ENCODE results near the gene EID3. TPM values are rescaled to one million over a fixed set of nuclear protein-coding genes. Genes with fewer than 3 reads are reported as not detected.

Gene EID3
- total and polyA plus RNA-seq, 10 of the 15 experiments (the other 5 are each of a cell fraction or from before 2014, with no cell fraction given), result 0.92 to 7.0 (median 4.3) TPM

GRCh38 chr12:104290855-104291254 lies 12.7 kb upstream of the EID3 start:
- Histone ChIP-seq H3K4me3 (no peak overlapping the region), H3K9me3 (replicated peaks; ENCODE audit: control insufficient read depth, insufficient read depth, low read length) (no peaks in the 10 kb centered on the region), H3K9ac (ENCODE audit: control insufficient read depth, insufficient read depth, low read length) (no peak overlapping the region), H4K20me1 (ENCODE audit: control insufficient read depth, insufficient read depth) (no peaks in the 10 kb centered on the region; the same call in 1 of the 2 replicates), H3K4me2 (ENCODE audit: control insufficient read depth, insufficient read depth) (no peak overlapping the region), H3K79me2 (ENCODE audit: control insufficient read depth, insufficient read depth, low read length) (peaks cover 69% of the 10 kb centered on the region), H3K27ac (ENCODE audit: control insufficient read depth, insufficient read depth) (no peak overlapping the region), H3K27me3 (replicated peaks in 1 of 2; ENCODE audit: control insufficient read depth in 2 of 2, insufficient read depth in 2 of 2, low read length in 1 of 2) (no peaks in the 10 kb centered on the region), H3K4me1 (ENCODE audit: control insufficient read depth, insufficient read depth, low read length) (peaks cover 6% of the 10 kb centered on the region), H2AFZ (ENCODE audit: control insufficient read depth, low read depth, low read length) (no peak overlapping the region), H3K36me3 (ENCODE audit: control insufficient read depth in 2 of 2, insufficient read depth in 2 of 2, low read length in 1 of 2) (peaks cover 6 to 17% of the 10 kb centered on the region in 2 experiments)
- ChIA-PET CTCF (interaction anchor here (0.7 to 1.1 kb wide), 2 partner anchors 17 to 29 kb away, joined by 3 to 4 read pairs; no protein-coding TSS in a partner anchor), SMC1A (ENCODE audit: uncharacterized antibody, unreplicated experiment) (interaction anchor here (0.9 to 8.1 kb wide), 3 partner anchors 9 to 62 kb away, joined by 3 to 58 read pairs (median 26); no protein-coding TSS in a partner anchor), POLR2A (interaction anchor here (1.0 to 4.7 kb wide), 2 partner anchors 12 to 153 kb away, joined by 3 to 42 read pairs; partner anchors contain the start of genes EID3 and NFYB), RAD21 (ENCODE audit: unreplicated experiment) (interaction anchor here (0.6 to 5.6 kb wide), 3 partner anchors 15 to 70 kb away, joined by 3 to 41 read pairs (median 4); no protein-coding TSS in a partner anchor)
- DNase-seq (ENCODE audit: low read depth, low spot score) (no peak), FAIRE-seq (no peak), ATAC-seq (no peak)
- in situ Hi-C loops (cut with MboI) (no loop called here), intact Hi-C loops (cut with micrococcal nuclease; ENCODE audit: unreplicated experiment) (no loop called here)
- no TSS peak for BruUV-seq (replicated peaks)
- over 99% methylated on average over 4 of the region's 5 CpGs for WGBS (ENCODE audit: insufficient coverage, insufficient replicate concordance, low lambda C conversion rate, missing lambda C conversion rate)
- no peak for TF ChIP-seq PAX5 (IDR thresholded peaks at IDR 0.05; ENCODE audit: borderline replicate concordance, low read depth, low read length)
- TF ChIP-seq, protein P1, sequence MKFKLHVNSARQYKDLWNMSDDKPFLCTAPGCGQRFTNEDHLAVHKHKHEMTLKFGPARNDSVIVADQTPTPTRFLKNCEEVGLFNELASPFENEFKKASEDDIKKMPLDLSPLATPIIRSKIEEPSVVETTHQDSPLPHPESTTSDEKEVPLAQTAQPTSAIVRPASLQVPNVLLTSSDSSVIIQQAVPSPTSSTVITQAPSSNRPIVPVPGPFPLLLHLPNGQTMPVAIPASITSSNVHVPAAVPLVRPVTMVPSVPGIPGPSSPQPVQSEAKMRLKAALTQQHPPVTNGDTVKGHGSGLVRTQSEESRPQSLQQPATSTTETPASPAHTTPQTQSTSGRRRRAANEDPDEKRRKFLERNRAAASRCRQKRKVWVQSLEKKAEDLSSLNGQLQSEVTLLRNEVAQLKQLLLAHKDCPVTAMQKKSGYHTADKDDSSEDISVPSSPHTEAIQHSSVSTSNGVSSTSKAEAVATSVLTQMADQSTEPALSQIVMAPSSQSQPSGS (IDR thresholded peaks at IDR 0.05; ENCODE audit: low read length), result no peak
- TF ChIP-seq ZNF687 (IDR thresholded peaks at IDR 0.05), result no peak

Measured in GM12878 (cell line).